HG02763 (cell line): ENCODE data around the gene SPOP.
"Not testable (repeated sequence)": the region's sequence is repeated elsewhere in the genome, so short reads cannot be mapped to it uniquely, and the experiment has no call there.

Experiments
- ATAC-seq: cut with Tn5 transposase; IDR thresholded peaks from one replicate; pipeline ENCODE4 v1.9.1; 2021; ENCODE audit warnings: mild to moderate bottlenecking, moderate library complexity; ENCODE audit not compliant: unreplicated experiment

The SPOP gene

DNA sequence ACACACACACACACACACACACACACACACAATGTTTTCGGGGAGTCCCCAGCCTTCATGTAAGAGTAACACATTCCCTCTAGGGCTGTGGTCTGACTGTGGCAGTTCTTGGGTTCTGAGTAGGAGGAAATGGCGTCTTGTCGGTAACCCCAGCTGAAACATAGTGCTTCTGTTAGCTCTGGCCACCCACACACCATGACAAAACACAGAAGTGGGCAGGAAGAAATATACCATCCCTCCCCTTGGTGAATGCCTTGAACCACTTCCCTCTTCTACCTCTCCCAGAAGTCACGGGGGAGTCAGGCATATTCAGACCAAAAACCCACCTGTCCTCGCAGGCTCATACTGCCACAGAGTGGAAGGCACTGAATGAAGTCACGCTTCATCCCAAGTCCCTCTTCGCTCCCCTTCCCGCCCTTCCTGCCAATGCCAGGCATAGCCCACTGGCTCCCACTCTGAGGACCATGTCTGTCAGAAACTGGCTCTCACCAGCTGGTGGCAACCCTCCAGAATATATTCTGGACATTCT is 18.4 kb upstream of the SPOP start:
- peak; percentile 43 for ATAC-seq

- ATAC-seq = no peak
Measured at GRCh38 chr17:49695698-49696232, 17.9 kb upstream of the SPOP start.

DNA sequence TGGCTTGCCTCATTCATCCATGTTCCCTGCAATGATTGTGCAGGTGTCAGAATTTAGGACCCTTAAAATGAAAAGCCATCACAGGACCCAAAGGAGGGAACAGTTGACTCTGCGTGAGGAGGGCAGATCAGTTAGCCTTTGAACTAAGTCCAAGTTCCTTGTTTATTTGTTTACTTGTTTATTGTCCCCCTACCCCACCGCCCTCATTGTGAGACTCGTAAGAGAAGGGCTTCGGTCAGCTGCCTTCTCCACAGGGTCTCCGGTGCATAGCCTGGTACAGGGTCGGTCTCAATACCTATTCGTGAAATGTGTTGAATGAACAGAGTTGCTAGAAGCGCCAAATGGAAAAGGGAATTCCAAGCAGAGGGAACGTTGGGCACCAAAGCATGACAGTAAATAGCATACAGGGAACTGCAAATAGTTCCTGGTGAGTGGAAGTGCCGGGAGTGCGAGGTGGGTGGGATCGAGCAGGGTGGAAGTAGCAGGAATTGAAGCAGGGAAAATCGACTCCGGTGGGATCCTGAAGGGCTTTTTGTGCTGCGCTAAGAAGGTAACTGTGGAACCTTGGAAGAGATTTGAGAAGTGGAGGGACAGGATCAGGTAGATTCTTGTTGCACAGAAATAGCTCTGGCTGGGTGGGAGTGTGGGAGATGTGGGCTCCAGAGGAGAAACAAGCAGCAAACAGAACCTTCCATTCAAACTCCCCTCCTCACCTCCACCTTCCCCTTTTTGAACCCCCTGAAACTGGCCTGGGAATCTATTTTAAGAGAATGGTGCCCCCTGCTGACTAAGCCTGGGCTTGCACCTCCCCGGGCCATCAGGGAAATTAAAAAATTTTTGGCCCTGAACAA is 17.2 kb upstream of the SPOP start:
- ATAC-seq = no peak

DNA sequence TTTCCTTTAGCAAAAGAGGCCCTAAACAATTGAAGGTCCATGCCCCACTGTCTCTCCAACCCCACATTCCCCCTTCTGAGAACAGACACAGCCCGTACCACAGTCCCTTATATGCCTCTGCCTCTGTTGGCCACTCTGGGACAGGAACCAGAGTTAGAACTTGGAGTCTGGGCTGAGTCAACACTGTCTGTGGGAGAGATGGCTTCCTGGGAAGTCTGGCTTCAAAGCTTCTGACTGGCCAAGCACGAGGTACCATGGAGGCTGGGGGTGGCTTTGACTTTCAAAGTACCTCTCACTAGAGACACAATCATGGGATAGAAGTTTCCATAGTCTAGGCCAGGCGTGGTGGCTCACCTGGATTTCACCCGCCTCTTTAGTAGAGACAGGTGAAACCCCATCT is 14.9 kb upstream of the SPOP start:
- no peak for ATAC-seq

DNA sequence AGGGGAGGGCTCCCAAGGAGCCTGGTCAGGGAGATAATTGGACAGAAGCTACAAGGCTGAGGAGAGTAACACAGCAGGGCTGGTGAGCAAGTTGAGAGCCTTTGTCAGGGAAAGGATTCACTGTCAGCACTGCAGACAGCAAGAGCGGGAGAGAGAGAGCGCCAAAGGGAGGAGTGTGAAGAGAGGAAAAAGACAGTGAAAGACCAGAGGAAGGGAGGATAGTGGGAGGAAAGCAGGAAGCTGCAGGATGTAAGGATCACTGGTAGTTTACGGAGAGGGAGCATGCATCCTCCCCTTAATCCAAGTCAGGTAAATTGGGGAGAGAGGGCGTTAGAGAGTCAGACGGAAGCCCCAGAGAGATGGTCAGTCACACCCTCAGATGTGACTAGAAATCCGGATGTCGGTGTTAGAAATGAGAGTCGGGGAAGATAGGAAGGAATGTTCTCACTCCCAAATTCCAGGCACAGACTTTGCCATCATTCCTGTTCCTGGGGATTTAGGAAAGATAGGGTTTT is 13.8 kb upstream of the SPOP start:
- ATAC-seq = no peak

DNA sequence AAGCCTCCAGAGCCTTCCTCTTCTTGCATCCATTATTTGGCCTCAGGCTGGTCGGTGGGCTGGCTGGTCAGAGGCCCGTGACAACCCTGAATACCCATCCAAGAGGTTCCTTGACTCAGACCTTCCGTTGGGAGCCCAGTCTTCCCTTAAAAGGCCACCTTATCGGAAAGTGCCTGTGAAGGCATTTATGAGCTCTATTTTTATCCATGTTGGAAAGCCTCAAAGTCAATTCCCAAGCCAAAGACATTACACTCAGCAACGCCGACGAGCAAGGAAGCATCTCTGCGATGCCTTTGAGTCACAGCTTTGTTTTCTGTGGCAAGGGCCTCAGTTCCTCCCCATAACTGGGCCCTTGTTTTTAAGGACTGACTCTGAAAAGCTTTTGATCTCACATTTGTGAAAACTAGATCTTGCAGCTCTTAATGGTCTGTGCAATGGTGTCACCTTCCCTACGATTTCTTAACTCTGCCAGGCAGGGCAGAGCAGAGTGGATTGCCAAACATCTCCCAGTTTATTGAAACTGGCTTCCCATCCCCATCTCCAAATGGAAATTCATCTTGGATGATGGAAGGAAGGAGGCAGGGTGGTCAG is 13.3 kb upstream of the SPOP start:
- no peak for ATAC-seq

DNA sequence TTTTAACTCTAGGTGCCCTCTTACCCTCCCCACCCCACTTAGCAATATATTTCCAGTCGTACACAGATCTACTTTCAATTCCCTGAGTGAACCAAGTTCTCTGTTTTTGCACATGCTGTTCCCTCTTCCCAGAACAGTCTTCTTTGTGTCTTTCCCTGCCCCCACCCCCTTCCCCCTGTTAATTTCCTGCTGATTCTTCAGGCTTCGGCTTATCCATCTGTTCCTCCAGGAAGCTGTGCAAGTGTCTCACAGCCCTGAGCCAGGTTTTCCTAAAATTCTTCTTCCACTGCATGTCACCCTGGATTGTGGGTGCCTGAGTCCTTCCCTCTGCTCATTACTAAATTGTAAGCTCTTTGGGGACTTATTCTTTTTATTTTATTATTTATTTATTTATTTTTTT is 12.4 kb upstream of the SPOP start:
- no peak for ATAC-seq

DNA sequence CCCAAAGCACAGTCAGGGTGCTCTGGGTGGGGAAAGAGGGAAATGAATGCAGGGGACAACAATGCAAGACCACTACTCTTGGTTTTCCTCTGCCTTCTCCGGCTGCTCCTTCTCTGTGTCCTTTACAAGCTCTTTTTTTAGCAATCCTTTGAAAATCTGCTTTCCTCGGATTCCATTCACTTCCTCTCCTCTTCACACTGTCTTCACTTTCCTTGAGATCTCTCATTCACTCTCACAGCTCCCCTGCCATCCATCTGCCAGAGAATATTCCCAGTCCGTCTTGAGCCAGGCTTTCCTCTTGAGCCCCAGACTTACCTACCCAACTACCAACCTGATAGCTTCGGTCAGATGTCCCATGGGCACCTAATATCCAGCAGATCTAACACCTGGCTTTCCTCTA is 11.0 kb upstream of the SPOP start:
- ATAC-seq = no peak

DNA sequence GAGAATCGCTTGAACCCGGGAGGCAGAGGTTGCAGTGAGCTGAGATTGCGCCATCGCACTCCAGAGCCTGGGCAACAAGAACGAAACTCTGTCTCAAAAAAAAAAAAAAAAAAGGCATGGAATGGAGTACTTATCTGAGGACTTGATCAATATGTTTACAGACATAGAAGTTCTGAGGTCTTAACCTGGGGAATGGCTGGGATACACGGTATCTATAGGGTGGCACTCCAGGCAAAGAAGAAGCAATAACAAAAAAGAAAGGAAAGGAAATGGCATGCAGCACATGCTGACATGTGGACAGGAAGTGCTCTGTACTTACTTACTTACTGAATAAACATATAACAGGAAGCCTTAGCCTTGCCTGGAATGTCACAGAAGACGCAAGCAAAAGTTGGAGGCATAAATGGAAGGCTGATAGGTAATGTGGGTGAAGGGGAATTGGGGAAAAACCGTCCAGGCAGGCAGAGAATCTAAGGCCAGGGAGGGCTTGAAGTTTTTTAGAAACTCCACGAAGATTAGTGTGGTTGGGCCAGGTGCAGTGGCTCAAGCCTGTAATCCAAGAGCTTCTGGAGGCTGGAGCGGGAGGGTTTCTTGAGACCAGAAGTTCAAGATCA is 10.1 kb upstream of the SPOP start:
- no peak for ATAC-seq

GRCh38 chr17:49681106-49681979 is 3.4 kb upstream of the SPOP start:
- ATAC-seq = no peak

GRCh38 chr17:49680314-49680713 is 2.4 kb upstream of the SPOP start:
- ATAC-seq = no peak

- ATAC-seq = peak; percentile 52
Measured at GRCh38 chr17:49677134-49677932, 564 bp downstream of the SPOP start.

DNA sequence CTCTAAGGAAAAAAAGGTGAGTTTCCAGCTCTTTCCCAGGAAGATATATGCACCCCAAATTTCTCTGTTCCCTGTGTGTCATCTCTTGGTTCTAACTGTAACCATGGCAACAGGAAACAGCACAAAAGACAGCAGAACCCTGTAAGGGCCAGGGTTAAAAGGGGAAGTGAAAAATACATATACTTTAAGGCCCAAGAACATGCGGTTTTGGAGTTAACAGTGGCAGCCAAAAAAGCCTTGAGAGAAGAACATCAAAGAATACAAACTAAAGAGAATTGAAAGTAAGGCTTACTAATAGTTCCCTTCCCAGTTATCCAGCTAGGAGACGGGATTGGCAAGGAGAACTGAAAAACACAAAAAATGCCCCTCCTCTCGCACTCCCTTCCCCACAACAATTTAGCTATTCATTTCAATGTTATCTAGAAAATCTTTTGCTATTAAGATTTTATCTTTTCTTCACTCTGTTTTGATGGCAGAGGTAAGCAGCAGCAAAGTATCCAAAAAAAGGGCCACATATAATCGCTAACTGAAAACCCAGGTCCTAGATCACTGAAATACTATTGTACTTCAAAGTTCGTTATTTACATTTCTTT is 1.5 kb downstream of the SPOP start:
- peak; percentile 51 for ATAC-seq

DNA sequence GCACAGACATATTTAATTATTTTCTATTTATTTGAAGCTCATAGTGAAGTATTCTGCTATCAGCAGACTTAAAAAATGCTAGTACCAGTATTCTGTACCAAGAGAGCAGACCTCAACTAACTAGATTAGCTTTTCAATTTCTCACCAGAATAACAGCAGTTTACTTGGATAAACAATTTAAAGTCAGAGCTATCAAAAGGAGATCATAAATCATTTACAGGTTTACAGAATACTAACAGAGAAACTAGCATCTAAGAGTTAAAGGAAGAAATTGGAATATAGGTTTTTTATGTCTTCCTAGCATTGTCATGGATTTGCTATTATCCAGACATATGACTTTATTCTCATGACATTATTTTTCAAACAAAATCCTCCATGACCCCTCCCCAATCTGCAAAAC is 3.4 kb downstream of the SPOP start:
- ATAC-seq = no peak

DNA sequence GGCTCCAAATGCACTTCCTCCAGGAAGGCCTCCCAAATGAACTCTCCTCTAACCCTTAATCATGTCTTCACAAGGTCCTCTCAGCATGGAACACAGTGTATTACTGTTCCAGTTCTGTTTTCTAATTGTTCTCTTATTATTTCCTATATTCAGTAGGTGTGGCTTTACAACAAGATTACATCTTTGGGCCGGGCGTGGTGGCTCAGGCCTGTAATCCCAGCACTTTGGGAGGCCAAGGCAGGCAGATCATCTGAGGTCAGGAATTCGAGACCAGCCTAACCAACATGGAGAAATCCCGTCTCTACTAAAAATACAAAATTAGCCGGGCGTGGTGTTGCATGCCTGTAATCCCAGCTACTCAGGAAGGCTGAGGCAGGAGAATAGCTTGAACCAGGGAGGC is 4.2 kb downstream of the SPOP start:
- ATAC-seq = not testable (repeated sequence)

- no peak for ATAC-seq
Measured at GRCh38 chr17:49670641-49671040, 7.3 kb downstream of the SPOP start.

GRCh38 chr17:49670002-49670401 is 7.9 kb downstream of the SPOP start:
- no peak for ATAC-seq

GRCh38 chr17:49667854-49668253 is 10.0 kb downstream of the SPOP start:
- no peak for ATAC-seq

GRCh38 chr17:49664706-49665211 is 13.1 kb downstream of the SPOP start:
- ATAC-seq = no peak
